HepG2 (cell line): ENCODE measurements around the gene TMEM200C. TPM values are rescaled to one million over a fixed set of nuclear protein-coding genes. Genes with fewer than 3 reads are reported as not detected.

Experiments
- IRX3 ChIP-seq: sonication (generic); formaldehyde crosslinking; IDR thresholded peaks from 2 replicates; pipeline ENCODE4 v1.8.1; 2023; ENCODE audit warnings: mild to moderate bottlenecking, low read depth, missing genetic modification reagents, borderline replicate concordance
- MAF1 ChIP-seq: sonication (generic); formaldehyde crosslinking; IDR thresholded peaks from 2 replicates; pipeline ENCODE4 v1.5.0; 2020; ENCODE audit warnings: missing genetic modification reagents, borderline replicate concordance
- MIXL1 ChIP-seq: IDR thresholded peaks from 2 replicates; pipeline ENCODE4 v1.6.1; 2016
- PITX1 ChIP-seq: sonication (generic); formaldehyde crosslinking; IDR thresholded peaks from 2 replicates; pipeline ENCODE4 v1.5.1; 2020; ENCODE audit warnings: mild to moderate bottlenecking, missing genetic modification reagents
- SATB2 ChIP-seq: sonication (generic); formaldehyde crosslinking; IDR thresholded peaks from 2 replicates; pipeline ENCODE4 v1.5.0; 2020; ENCODE audit warnings: missing genetic modification reagents
- THAP11 ChIP-seq: IDR thresholded peaks from 2 replicates; pipeline ENCODE4 v1.6.1; 2016; ENCODE audit warnings: missing biosample characterization, missing genetic modification reagents
- ZNF17 ChIP-seq: sonication (generic); formaldehyde crosslinking; IDR thresholded peaks from 2 replicates; pipeline ENCODE4 v1.5.0; 2020; ENCODE audit warnings: mild to moderate bottlenecking, missing genetic modification reagents
- ZNF382 ChIP-seq: sonication (generic); formaldehyde crosslinking; IDR thresholded peaks from 2 replicates; pipeline ENCODE4 v1.5.0; 2020; ENCODE audit warnings: missing genetic modification reagents, mild to moderate bottlenecking, borderline replicate concordance
- polyA plus RNA-seq, 8 experiments: library from polyadenylated mRNA; depleted of rRNA in 3 of 8; stranded (reverse) in 7 of 8; unstranded in 1 of 8; fragments of >200 nt; fragmentation: Illumina TruSeq in 4 of 8; extraction: Trizol in 4 of 8; gene quantifications; 2 replicates each; pipeline versions ENCODE4 v1.2.1 to v1.2.3, GENCODE V29; 2011 to 2016; ENCODE audit warnings: low read depth in 4 of 8, missing spikeins in 1 of 8, mixed read lengths in 1 of 8; ENCODE audit not compliant: insufficient read depth in 1 of 8
- total RNA-seq, 5 experiments: library from RNA; depleted of rRNA; stranded (reverse); fragments of >200 nt; fragmentation: Illumina TruSeq; extraction: Trizol; gene quantifications; 2 replicates each; pipeline ENCODE4 v1.2.3, GENCODE V29; 2016; ENCODE audit warnings: low read depth in 1 of 5
- TF ChIP-seq, protein P1 (sequence below): sonication (generic); formaldehyde crosslinking; IDR thresholded peaks from 2 replicates; pipeline ENCODE4 v1.4.0; 2020; ENCODE audit warnings: missing genetic modification reagents, borderline replicate concordance
- TF ChIP-seq, protein P2 (sequence below): IDR thresholded peaks from 2 replicates; pipeline ENCODE4 v1.6.1; 2016
- TF ChIP-seq, protein P3 (sequence below): sonication (generic); formaldehyde crosslinking; IDR thresholded peaks from 2 replicates; pipeline ENCODE4 v1.8.1; 2022; ENCODE audit warnings: mild to moderate bottlenecking, missing genetic modification reagents
- TF ChIP-seq, protein P4 (sequence below): sonication (generic); formaldehyde crosslinking; IDR thresholded peaks from 2 replicates; pipeline ENCODE4 v1.5.0; 2020; ENCODE audit warnings: mild to moderate bottlenecking, missing genetic modification reagents, moderate library complexity
- TF ChIP-seq, protein P5 (sequence below): IDR thresholded peaks from 2 replicates; pipeline ENCODE4 v1.6.1; 2012; ENCODE audit warnings: low read depth, low read length, improper control_type of control experiment
- TF ChIP-seq, protein P6 (sequence below): sonication (generic); formaldehyde crosslinking; IDR thresholded peaks from 2 replicates; pipeline ENCODE4 v1.4.0; 2020; ENCODE audit warnings: missing genetic modification reagents, borderline replicate concordance

TMEM200C gene
- total and polyA plus RNA-seq, 2 of the 13 experiments (the other 11 are each of a cell fraction or from before 2014, with no cell fraction given) = 0.04 TPM; not detected in 1

DNA sequence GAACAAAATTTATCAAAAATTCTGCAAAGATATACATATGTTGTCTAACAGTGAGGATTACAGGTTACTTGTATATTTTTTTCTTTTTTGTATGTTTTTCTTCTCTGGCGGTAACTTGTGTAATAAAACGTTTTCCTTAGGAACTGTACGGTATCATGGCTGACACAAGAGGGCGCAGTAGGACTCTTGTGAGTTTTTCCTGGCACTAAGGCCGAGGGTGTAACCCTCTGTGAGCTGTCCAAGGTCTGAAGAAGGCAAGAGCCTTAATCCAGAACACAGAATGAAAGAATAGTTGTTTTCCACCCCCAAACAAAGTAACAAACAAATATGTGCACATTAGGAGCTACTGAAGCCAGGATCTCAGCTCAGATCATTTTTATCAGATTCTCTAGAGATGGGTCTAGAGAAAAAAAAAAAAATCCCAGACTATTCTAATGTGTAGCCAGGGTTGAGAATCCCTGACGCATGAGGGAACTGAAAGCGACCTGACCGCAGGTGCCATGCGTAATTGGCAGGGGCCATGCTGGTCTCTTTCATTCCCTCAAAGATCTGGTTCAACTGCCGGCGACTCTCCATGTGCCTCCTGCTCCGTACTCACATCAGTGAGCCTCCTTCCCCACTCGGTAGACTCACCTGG is 27.0 kb downstream of the TMEM200C start (continued):
- TF ChIP-seq, protein P1, sequence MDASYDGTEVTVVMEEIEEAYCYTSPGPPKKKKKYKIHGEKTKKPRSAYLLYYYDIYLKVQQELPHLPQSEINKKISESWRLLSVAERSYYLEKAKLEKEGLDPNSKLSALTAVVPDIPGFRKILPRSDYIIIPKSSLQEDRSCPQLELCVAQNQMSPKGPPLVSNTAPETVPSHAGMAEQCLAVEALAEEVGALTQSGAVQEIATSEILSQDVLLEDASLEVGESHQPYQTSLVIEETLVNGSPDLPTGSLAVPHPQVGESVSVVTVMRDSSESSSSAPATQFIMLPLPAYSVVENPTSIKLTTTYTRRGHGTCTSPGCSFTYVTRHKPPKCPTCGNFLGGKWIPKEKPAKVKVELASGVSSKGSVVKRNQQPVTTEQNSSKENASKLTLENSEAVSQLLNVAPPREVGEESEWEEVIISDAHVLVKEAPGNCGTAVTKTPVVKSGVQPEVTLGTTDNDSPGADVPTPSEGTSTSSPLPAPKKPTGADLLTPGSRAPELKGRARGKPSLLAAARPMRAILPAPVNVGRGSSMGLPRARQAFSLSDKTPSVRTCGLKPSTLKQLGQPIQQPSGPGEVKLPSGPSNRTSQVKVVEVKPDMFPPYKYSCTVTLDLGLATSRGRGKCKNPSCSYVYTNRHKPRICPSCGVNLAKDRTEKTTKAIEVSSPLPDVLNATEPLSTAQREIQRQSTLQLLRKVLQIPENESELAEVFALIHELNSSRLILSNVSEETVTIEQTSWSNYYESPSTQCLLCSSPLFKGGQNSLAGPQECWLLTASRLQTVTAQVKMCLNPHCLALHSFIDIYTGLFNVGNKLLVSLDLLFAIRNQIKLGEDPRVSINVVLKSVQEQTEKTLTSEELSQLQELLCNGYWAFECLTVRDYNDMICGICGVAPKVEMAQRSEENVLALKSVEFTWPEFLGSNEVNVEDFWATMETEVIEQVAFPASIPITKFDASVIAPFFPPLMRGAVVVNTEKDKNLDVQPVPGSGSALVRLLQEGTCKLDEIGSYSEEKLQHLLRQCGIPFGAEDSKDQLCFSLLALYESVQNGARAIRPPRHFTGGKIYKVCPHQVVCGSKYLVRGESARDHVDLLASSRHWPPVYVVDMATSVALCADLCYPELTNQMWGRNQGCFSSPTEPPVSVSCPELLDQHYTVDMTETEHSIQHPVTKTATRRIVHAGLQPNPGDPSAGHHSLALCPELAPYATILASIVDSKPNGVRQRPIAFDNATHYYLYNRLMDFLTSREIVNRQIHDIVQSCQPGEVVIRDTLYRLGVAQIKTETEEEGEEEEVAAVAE = 0 out of 2 replicates have a peak, but pooled peaks have one; percentile 32
- TF ChIP-seq IRX3 (CRISPR knock-in tag) = no peak
- TF ChIP-seq SATB2 (CRISPR knock-in tag) = no peak
- TF ChIP-seq MIXL1 (CRISPR knock-in tag) = 0 out of 2 replicates have a peak, but pooled peaks have one; percentile 32
- TF ChIP-seq, protein P2, sequence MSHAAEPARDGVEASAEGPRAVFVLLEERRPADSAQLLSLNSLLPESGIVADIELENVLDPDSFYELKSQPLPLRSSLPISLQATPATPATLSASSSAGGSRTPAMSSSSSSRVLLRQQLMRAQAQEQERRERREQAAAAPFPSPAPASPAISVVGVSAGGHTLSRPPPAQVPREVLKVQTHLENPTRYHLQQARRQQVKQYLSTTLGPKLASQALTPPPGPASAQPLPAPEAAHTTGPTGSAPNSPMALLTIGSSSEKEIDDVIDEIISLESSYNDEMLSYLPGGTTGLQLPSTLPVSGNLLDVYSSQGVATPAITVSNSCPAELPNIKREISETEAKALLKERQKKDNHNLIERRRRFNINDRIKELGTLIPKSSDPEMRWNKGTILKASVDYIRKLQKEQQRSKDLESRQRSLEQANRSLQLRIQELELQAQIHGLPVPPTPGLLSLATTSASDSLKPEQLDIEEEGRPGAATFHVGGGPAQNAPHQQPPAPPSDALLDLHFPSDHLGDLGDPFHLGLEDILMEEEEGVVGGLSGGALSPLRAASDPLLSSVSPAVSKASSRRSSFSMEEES (CRISPR knock-in tag) = 0 out of 2 replicates have a peak, but pooled peaks have one; percentile 33
- 0 out of 2 replicates have a peak, but pooled peaks have one; percentile 41 for TF ChIP-seq MAF1 (CRISPR knock-in tag)
- TF ChIP-seq, protein P3, sequence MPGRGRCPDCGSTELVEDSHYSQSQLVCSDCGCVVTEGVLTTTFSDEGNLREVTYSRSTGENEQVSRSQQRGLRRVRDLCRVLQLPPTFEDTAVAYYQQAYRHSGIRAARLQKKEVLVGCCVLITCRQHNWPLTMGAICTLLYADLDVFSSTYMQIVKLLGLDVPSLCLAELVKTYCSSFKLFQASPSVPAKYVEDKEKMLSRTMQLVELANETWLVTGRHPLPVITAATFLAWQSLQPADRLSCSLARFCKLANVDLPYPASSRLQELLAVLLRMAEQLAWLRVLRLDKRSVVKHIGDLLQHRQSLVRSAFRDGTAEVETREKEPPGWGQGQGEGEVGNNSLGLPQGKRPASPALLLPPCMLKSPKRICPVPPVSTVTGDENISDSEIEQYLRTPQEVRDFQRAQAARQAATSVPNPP (CRISPR knock-in tag) = no peak
- peak; percentile 43; the same call in 1 of the 2 replicates for TF ChIP-seq THAP11 (CRISPR knock-in tag)
- TF ChIP-seq, protein P4, sequence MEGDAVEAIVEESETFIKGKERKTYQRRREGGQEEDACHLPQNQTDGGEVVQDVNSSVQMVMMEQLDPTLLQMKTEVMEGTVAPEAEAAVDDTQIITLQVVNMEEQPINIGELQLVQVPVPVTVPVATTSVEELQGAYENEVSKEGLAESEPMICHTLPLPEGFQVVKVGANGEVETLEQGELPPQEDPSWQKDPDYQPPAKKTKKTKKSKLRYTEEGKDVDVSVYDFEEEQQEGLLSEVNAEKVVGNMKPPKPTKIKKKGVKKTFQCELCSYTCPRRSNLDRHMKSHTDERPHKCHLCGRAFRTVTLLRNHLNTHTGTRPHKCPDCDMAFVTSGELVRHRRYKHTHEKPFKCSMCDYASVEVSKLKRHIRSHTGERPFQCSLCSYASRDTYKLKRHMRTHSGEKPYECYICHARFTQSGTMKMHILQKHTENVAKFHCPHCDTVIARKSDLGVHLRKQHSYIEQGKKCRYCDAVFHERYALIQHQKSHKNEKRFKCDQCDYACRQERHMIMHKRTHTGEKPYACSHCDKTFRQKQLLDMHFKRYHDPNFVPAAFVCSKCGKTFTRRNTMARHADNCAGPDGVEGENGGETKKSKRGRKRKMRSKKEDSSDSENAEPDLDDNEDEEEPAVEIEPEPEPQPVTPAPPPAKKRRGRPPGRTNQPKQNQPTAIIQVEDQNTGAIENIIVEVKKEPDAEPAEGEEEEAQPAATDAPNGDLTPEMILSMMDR (CRISPR knock-in tag) = peak; percentile 84
- 0 out of 2 replicates have a peak, but pooled peaks have one; percentile 25 for TF ChIP-seq PITX1
- no peak for TF ChIP-seq ZNF382 (CRISPR knock-in tag)
- TF ChIP-seq, protein P5, sequence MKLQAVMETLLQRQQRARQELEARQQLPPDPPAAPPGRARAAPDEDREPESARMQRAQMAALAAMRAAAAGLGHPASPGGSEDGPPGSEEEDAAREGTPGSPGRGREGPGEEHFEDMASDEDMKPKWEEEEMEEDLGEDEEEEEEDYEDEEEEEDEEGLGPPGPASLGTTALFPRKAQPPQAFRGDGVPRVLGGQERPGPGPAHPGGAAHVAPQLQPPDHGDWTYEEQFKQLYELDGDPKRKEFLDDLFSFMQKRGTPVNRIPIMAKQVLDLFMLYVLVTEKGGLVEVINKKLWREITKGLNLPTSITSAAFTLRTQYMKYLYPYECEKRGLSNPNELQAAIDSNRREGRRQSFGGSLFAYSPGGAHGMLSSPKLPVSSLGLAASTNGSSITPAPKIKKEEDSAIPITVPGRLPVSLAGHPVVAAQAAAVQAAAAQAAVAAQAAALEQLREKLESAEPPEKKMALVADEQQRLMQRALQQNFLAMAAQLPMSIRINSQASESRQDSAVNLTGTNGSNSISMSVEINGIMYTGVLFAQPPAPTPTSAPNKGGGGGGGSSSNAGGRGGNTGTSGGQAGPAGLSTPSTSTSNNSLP = no peak
- TF ChIP-seq, protein P6, sequence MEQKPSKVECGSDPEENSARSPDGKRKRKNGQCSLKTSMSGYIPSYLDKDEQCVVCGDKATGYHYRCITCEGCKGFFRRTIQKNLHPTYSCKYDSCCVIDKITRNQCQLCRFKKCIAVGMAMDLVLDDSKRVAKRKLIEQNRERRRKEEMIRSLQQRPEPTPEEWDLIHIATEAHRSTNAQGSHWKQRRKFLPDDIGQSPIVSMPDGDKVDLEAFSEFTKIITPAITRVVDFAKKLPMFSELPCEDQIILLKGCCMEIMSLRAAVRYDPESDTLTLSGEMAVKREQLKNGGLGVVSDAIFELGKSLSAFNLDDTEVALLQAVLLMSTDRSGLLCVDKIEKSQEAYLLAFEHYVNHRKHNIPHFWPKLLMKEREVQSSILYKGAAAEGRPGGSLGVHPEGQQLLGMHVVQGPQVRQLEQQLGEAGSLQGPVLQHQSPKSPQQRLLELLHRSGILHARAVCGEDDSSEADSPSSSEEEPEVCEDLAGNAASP = 0 out of 2 replicates have a peak, but pooled peaks have one; percentile 21
- no peak for TF ChIP-seq ZNF17 (CRISPR knock-in tag)
